OCI-M1 (cell line): ENCODE measurements around the gene RPS16.
A peak's percentile ranks its signal among the peaks of the same experiment; 100 is the strongest.

ENCODE experiments used
- DNase-seq: peaks from one replicate; lab custom pipeline; 2025; lab: John Stamatoyannopoulos, UW

Gene RPS16

GRCh38 chr19:39407660-39408391 is 27.9 kb downstream of the RPS16 start:
- DNase-seq: no peak

DNA sequence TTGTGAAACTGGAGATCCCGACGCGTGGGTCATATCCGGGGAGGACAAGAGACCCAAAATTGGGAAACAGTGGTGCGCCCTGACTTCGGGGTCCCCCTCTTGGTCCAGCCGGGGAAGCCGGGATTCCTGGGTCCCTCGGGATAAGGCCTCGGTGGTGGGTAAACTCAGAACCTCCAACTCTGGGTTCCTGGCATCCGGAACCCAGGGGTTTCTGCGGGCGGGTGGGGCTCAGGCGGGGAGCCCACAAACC is 28.4 kb downstream of the RPS16 start:
- no peak for DNase-seq

DNA sequence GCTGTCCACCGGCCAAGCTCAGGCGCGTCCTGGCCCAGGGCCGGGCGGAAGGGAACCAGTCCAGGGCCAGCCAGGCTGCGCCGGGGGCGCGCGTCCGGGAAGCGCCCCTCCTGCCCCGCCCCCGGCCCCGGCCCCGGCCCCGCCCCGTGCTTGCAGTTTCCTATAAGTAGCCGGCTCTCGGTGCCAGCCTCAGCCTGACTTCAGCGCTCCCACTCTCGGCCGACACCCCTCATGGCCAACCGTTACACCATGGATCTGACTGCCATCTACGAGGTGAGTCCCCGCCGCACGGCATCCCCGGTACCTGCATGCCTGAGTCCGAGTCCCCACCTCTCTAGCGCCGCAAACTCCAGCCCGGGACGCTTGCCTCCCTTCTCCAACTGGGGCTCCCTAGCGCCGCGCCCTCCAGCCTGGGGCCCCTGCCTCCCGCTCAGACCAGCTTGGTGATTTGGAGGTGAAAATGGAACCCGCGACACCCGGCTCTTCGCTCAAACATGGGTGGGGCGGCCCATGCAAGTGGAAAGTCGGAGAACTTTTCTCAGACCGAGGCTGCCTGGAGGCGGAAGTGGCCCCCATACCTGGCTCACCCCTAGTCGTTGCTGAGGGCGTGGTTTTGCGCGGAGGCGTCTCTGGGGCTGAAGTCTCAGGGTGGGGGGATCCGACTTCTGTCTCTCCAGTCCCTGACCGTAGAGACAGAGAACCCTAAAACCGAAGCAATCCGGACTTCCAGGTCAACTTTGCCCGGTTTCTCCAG is 28.9 kb downstream of the RPS16 start, which contains the start of gene ZFP36:
TSS of gene ZFP36 (plus strand) at position 192 of the 754 bp plus-strand sequence. CDS start at position 250, 58 bp downstream.
- DNase-seq: peak; percentile 89

DNA sequence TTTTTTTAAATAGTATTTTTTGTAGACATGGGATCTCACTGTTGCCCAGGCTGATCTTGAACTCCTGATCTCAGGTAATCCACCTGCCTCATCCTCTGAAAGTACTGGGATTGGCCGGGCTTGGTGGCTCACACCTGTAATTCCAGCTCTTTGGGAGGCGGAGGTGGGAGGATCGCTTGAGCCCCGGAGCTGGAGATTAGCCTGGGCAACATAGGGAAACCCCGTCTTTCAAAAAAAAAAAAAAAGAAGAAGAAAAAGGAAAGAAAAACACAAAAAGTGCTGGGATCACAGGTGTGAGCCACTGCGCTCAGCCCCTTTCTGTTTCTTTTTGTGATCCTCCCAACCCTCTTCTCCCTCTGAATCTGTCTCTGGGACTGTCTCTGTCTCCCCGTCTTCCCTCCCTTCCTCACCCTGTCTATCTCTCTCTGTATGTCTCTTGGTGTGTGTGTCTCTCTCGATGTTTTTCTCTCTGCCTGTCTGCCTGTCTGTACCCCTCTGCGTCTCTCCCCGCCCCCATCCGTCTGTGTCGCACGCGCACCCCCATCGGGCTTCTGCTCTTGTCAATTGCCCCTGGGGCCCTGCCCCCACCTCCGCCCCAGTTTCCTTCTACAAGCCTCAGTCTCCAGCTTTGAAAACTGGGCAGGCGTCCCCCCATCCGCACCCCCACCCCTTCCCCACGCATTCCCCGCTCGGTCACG is 29.6 kb downstream of the RPS16 start:
- DNase-seq: peak; percentile 88

DNA sequence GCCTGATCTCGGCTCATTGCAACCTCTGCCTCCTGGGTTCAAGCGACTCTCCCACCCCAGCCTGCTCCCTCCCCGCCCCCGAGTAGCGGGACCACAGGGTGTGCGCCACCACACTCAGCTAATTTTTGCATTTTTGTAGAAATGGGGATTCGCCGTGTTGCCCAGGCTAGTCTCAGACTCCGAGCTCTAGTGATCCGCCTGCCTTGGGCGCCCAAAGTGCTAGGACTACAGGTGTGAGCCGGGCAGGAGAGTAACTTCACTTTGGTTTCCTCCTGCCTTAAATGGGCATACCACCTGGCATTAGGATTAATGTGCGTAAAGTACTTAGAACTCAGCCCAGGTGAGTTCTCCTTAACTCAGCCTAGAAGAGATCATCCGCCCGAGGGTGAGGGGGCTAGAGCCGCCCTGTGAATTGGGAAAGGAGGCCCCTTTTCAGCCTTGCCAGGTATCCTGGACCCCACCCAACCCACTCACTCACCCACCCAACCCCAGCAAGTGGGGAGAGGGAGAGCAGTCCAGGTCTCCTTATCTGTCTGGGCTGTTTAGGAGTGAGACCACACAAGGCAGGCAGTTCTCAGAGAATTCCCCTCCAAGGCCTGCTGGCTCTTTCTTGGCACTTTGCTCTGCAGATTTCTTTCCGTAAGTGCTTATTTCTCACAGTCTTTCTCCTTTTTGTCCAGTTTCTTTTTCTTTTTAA is 30.3 kb downstream of the RPS16 start:
- peak; percentile 38 for DNase-seq

DNA sequence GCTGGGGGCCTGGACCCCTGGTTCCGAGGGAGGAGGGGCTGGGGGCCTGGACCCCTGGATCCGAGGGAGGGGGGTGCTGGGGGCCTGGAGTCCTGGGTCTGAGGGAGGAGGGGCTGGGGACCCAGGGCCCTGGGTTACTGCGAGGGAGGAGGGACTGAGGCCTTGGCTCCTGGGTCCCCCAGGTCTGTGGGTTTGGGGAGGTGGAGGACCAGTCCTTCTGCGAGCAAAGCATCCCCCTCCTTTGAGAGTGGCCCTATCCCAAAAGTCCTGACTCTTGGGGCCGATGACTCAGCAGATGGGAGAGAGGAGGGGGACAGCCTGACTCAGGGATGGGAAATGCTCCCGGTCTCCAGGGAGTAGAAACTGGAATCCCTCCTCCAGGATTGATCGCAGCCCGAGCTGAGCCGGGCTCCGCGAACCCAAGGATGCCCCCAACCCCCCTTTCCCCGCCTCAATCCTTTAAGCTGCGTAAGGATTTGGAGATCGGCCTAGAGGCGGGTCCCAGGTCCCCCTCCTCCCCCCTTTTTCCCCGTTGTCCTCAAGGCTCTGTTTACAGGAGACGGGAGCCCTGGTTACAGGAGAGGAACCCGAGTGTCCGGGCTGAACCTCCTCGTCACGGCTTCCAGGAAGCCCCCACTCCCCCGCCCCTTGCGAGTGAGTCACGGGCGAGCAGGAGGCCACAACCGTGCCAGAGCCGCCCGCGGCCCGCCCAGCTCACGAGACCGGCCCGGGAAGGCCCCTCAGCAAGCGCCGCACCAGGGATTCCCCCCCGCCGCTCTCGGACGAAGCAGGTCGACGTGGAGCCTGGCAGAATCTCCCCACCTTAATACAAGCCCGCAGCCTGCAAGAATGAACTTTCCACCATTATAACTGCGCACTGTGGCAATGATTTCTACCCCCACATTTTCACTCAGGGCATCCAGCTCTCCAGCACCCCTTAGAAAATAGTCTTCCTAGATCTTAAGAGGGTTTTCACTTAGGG is 32.1 kb downstream of the RPS16 start:
- DNase-seq: peak; percentile 94

- peak; percentile 91 for DNase-seq
These were observed 33.1 kb downstream of the RPS16 start for GRCh38 chr19:39402346-39403300.

DNA sequence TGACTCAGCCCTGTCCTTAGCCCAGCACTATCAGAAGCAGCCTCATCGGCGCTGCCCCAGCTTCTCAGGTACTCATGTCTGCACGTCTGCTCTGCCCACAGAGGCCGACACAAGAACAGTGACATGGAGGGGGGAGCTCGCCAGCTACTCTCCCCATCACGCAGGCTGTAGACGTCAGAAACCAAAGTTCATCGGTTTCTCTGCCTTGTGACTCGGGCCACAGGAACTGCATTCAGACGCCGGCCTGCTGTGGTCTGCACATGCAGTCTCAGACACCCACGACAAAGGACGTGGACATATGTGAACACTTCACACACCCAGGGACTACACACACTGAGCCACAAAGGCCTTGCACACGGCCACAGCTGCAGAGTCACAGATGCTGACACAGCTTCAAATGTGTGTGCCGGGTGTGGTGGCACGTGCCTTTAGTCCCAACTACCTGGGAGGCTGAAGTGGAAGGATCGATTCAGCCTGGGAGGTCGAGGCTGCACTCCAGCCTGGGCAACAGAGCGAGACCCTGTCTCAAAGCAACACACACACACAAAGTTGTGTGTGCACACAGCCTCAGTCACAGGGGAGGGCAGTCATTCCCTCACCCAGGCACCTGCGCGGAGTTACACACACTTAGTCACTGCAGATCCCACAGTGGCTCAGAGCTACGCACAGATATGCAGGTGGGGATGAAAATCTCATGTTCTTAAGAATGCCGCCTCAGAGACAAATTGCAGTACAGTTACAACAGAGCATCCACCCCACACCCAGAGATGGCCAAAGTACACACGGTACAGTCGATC is 34.0 kb downstream of the RPS16 start:
- DNase-seq: peak; percentile 74

DNA sequence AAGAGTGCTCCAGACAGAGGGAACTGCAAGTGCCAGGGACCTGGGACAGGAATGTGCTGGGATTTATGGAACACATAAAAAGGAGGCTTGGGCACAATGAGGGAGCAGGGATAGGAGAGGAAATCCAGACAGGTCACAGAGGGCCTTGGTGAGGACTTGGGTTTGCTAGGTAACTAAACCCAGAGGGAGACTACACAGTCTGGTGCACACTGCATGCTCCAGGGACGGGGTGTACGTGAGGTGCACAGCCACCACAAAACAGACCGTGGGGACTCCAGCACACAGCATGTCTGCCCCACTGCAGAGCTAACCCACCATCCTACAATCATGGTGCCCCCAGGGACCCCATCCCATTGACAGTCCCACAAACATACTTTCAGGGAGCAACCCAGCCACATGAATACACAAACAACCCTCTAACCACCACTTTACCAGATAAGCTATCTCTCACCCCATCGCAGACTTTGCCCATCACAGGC is 34.6 kb downstream of the RPS16 start:
- peak; percentile 64 for DNase-seq

- DNase-seq: no peak
These were observed 35.7 kb downstream of the RPS16 start for GRCh38 chr19:39400061-39400460.

GRCh38 chr19:39399668-39400050 is 36.1 kb downstream of the RPS16 start:
- DNase-seq: no peak

GRCh38 chr19:39398297-39398864 is 37.4 kb downstream of the RPS16 start:
- DNase-seq: peak; percentile 6

- DNase-seq: peak; percentile 93
These were observed 38.1 kb downstream of the RPS16 start for GRCh38 chr19:39397360-39398296.

GRCh38 chr19:39390751-39391437 is 44.9 kb downstream of the RPS16 start, which contains the start of the genes MED29 and PAF1:
TSS of gene MED29 (plus strand) at chr19:39391378. CDS start at chr19:39391423, 45 bp downstream.
TSS of gene PAF1 (minus strand) at chr19:39391106. CDS start at chr19:39390864, 242 bp downstream.
- DNase-seq: peak; percentile 100

GRCh38 chr19:39390451-39390750 is 45.3 kb downstream of the RPS16 start:
- DNase-seq: no peak

DNA sequence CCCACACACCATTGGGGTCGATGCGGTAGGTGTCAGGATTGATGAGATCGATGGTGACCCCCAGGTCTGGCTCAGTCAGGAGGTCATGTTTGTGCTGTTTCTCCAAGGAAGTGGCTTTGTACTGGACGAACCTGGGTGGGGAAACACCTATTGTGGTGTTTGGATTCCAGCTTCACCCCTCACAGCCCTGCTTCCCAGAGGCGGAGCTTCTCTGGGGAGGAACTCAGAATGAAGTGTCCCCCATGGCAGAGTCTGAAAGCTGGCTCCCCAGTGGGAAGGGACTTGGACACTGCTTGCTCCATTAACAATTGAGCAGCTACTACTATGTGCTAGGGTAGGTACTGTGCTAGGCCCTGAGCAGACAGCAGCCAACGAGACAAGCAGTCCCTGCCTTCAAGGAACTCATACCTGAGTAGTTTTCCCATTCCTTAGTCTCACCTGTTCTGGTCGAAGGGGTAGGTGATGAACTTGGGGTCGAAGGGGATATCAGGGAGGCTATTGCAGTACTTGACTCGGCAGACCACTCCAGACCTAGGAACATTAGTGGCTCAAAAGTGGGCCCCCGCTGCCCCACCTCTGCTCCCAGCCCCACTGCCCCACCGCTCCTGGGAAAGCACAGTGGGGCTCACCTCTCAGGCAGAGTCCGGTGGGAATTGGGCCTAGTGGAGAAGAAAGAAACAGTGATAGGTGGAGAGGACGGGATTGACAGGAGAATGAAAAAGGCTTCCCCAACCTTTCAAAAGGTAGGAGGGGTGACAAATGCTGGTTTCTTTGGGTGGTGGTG is 45.9 kb downstream of the RPS16 start:
- DNase-seq: no peak
